ENCODE measurements around the gene WDR86.

Gene WDR86

GRCh38 chr7:151439855-151440798 lies 30.3 kb upstream of the WDR86 start, which contains the start of gene CRYGN:
Gene CRYGN (minus strand): TSS chr7:151440141. CDS start chr7:151439917, 224 bp downstream.
- no peak for DNase-seq (ENCODE audit: low spot score)
- TF ChIP-seq, protein P1, sequence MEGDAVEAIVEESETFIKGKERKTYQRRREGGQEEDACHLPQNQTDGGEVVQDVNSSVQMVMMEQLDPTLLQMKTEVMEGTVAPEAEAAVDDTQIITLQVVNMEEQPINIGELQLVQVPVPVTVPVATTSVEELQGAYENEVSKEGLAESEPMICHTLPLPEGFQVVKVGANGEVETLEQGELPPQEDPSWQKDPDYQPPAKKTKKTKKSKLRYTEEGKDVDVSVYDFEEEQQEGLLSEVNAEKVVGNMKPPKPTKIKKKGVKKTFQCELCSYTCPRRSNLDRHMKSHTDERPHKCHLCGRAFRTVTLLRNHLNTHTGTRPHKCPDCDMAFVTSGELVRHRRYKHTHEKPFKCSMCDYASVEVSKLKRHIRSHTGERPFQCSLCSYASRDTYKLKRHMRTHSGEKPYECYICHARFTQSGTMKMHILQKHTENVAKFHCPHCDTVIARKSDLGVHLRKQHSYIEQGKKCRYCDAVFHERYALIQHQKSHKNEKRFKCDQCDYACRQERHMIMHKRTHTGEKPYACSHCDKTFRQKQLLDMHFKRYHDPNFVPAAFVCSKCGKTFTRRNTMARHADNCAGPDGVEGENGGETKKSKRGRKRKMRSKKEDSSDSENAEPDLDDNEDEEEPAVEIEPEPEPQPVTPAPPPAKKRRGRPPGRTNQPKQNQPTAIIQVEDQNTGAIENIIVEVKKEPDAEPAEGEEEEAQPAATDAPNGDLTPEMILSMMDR (IDR thresholded peaks at IDR 0.05; ENCODE audit: extremely low read depth, missing control alignments): no peak

DNA sequence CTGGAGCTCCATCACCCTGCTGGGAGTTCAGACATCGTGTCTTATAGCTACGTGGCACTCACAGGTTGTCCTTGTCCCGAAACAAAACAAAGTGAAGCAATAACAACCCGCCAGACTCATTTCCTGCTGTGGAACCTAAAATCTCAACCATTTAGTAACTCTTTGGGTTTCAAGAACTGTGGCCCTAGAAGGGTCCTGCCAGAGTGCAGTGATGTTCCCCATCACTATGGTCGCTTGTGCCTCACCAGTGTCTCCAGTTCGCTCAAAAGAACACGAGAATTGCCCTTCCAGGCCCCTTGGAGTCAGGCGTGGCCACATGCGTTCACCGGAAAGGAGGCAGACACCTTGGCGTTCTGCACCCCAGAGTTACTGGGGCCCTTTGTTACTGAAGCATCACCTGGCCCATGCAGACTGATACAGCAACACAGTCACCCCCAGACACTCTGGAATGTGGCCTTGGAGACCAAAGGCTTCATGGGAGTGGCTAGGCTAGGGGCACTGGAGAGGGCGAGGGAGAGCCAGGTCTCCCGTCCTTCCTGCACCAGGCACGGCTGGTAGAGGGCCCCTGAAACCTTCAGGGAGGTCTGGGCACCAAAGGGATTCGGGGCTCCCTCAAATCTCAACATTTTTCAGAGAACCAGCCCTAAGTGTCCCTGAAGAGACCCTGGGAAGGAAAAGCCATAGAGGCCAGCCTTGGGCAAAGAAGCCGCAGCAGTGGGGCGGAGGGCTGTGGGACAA lies 29.2 kb upstream of the WDR86 start:
- no peak for DNase-seq (ENCODE audit: low spot score)
- TF ChIP-seq, protein P1 (IDR thresholded peaks at IDR 0.05; ENCODE audit: extremely low read depth, missing control alignments): no peak

DNA sequence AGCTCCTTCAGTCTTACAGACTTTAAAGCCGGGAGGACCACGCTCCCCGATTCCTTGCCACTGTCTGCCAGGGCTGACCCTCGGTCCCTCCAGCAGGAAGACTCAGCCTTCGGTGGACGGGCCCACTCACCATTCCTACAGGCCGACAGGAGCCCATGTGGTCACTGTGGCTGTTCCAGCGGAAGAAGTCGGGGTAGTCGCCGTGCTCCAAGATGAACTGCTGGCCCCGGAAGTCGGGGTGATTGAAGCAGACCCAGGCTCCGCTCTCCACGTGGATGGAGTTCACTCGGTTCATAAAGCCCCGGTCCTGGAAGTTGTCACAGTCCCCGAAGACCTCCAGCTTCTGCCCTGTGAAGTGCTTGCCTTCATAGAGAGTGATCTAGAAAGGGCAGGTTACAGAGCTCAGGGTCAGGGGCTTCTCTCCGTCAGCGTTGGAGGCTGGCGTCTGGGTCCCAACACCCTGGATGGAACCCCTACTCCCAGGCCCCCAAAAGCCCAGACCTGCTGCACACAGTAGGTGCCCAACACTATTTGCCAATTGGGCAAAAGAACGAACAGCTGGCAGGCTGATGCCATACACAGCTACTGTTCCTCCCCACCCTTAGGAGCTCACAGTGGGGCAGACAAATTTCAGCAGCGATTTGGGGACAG lies 28.2 kb upstream of the WDR86 start:
- no peak for DNase-seq (ENCODE audit: low spot score)
- TF ChIP-seq, protein P1 (IDR thresholded peaks at IDR 0.05; ENCODE audit: extremely low read depth, missing control alignments): no peak

- no peak for DNase-seq (ENCODE audit: low spot score)
- TF ChIP-seq, protein P1 (IDR thresholded peaks at IDR 0.05; ENCODE audit: extremely low read depth, missing control alignments): no peak
Observed at GRCh38 chr7:151437159-151437553, 27.3 kb upstream of the WDR86 start.

GRCh38 chr7:151436446-151437158 lies 26.8 kb upstream of the WDR86 start:
- TF ChIP-seq, protein P1 (IDR thresholded peaks at IDR 0.05; ENCODE audit: extremely low read depth, missing control alignments): no peak
- DNase-seq (ENCODE audit: low spot score): no peak

- TF ChIP-seq, protein P1 (IDR thresholded peaks at IDR 0.05; ENCODE audit: extremely low read depth, missing control alignments): no peak
- no peak for DNase-seq (ENCODE audit: low spot score)
Observed at GRCh38 chr7:151435971-151436370, 26.1 kb upstream of the WDR86 start.

Data from GM20000 (cell line).